Measurements from ENCODE around the gene VTI1B.

VTI1B gene

DNA sequence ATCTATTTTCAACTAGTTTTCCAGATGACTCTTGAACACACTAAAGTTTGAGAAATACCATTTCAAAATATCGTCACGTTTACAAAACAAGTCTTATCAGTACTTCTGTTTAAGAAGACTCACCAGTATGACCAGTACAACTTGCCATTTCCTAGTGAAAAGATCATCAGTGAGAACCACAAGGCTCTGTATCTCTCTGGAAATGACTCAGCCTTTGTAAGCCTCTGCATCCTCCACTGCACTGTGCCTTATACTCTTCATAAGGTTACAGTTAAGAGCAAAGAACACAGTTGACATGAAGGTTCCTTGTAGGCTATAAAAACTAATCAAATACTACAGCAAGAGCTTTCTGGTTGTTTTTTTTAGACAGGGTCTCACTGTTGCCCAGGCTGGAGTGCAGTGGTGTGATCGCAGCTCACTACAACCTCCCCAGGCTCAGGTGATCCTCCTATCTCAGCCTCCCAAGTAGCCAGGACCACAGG lies 5.7 kb upstream of the VTI1B start:
- no peak for DNase-seq

- DNase-seq, result no peak
Measured at GRCh38 chr14:67679006-67679405, 4.6 kb upstream of the VTI1B start.

- peak in 2 of 58 donors; percentile 52 to 58 for DNase-seq
Measured at GRCh38 chr14:67675219-67675582, 769 bp upstream of the VTI1B start.

- peak in 56 of 58 donors; percentile 18 to 76 (median 56) for DNase-seq
Measured at GRCh38 chr14:67674139-67674479, 323 bp downstream of the VTI1B start.

- DNase-seq, result no peak
Measured at GRCh38 chr14:67673451-67673850, 981 bp downstream of the VTI1B start.

- DNase-seq, result no peak
Measured at GRCh38 chr14:67668559-67668958, 5.9 kb downstream of the VTI1B start.

DNA sequence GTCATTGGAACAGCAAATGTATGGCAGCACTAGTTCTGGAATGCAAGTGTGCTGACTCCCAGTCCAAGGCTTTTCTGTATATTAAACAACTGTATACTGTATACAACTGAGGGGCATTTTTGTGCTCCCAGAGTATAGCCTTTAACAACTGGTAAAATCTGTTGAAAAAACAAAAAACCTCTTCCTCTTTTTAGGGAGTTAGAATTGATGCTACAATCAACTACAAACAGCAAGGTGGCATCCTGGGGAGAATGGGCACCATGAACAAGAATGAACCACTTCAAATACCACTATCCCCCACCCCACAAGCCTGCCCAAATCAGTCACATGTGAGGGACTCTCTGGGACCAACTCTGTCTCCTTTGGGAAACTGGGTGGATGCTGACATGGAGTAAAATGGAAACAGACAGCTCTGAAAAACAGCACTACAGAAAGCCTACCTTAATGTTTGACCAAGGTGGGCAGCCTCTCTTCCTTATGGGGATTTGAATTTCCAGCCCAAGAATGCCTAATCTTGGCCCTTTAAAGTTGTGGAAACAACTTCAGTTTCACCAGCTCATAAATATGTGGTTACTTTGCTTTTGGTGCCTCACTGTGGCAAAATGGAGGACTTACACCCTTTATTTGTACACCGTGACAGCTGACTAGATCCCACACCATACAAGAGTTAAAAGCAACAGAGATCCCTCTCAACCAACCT lies 7.5 kb downstream of the VTI1B start:
- DNase-seq, result peak in 11 of 58 donors; percentile 1 to 45 (median 6)

DNA sequence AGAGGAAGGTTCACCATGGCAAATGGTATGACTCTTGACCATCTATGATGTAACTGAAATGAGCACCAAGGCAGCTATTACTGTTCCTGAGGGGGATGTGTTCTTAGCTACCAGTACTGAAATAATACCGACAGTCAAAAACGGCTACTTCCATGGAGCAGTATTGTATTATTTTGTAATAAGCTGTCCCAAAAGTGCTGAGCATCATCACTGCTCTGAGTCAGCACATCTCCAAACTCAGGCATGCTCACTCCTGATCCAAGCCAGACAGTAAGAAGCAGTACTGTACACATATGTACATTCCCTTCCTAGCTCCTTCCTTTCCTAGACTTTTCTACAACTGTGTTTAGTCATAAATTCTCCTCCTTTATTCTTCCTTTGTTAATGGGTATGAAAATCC lies 8.6 kb downstream of the VTI1B start:
- DNase-seq, result no peak

GRCh38 chr14:67663633-67664032 lies 10.8 kb downstream of the VTI1B start:
- DNase-seq, result no peak

GRCh38 chr14:67653651-67654280 lies 20.7 kb downstream of the VTI1B start:
- DNase-seq, result no peak

DNA sequence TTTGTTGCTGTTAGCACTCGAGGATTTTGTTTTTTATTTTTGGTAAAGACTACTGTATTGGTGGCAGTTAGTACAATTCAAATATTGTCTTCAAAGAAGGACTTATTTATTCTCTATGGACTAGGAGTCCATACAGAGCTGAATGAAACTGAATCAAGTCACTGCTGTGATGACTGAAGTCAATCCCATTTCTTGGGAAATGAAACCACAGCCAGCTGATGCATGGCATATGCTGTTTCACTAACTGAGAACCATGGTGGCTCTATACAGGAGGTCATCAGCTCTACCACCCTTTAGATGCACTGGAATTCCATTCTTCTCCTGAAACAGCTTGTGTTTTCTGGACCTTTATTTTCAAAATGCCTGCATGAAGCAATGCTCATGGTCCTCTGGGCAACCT lies 22.2 kb downstream of the VTI1B start:
- DNase-seq, result no peak

GRCh38 chr14:67650694-67651093 lies 23.7 kb downstream of the VTI1B start:
- DNase-seq, result no peak

DNA sequence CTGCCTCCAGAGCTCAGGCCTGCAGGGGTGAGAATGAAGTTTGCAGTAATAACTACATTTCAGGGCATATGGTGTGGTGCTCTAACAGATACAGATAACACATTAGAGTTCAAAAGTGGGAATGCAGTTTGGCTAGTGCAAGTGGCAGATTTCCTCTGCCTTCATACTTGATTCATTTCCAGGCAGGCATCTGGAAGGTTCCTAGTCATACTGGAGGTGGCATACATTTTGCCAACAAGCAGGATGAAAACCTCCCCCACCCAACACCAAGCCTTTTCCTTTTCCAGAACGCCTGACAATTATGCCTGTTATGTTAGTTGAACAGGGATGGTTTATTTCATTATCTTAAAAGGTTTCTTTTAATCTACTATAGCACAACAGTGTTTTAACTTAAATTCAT lies 24.3 kb downstream of the VTI1B start:
- peak in 19 of 58 donors; percentile 3 to 67 (median 14) for DNase-seq

GRCh38 chr14:67646131-67646530 lies 28.3 kb downstream of the VTI1B start:
- no peak for DNase-seq

- DNase-seq, result no peak
Measured at GRCh38 chr14:67645414-67645813, 29.0 kb downstream of the VTI1B start.

DNA sequence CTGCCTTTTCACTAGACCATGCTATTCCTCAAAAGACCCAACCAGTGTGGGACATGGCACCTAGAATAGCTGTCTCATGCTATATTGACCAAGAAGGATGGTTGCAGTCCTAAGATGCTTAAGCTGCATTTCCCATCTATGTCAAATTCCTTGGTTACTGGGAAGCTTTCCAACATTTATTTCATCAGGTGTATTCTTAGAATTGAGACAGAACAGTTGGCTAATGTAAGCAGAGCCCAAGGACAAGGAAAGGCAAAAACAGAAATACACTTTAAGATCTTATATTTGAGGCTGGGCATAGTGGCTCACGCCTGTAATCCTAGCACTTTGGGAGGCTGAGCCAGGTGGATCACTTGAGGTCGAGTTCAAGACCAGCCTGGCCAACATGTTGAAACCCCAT lies 30.0 kb downstream of the VTI1B start:
- DNase-seq, result no peak

GRCh38 chr14:67643713-67644112 lies 30.7 kb downstream of the VTI1B start:
- DNase-seq, result no peak

GRCh38 chr14:67641902-67642749 lies 32.3 kb downstream of the VTI1B start:
- DNase-seq, result no peak

DNA sequence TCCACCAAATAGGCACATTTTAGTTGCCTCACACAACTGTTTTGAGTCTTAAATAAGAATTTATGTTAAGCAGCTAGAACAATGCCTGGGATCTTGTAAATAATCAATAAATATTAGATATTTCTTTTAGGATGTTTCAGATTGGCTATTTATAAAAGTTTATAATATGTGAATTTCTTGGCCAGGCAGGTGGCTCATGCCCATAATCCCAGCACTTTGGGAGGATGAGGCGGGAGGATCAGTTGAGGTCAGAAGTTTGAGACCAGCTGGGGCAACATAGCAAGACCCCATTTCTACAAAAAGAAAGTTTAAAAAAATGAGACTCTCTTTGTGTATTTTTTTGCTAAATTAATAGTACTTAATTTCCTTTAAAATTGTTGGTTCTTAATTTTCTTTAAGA lies 33.0 kb downstream of the VTI1B start:
- DNase-seq, result no peak

DNA sequence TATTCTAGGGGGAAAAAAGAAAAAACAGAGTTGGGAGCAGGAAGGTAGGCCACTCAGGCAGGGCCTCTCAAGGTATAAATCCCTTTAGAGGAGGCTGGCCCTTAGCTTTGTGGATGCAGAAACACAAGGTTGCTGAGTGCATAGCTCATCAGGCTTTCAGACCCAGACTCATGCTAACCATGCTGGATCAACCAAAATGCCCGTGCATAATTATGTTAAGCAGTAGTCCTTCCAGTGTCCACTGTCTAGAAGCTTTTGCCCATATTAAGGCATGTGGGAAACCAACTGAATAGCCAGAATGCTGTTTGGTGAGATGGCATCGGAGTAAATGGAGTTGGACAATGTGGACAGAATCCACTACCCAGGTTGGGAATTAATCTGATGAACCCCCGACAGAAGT lies 35.8 kb downstream of the VTI1B start:
- no peak for DNase-seq

DNA sequence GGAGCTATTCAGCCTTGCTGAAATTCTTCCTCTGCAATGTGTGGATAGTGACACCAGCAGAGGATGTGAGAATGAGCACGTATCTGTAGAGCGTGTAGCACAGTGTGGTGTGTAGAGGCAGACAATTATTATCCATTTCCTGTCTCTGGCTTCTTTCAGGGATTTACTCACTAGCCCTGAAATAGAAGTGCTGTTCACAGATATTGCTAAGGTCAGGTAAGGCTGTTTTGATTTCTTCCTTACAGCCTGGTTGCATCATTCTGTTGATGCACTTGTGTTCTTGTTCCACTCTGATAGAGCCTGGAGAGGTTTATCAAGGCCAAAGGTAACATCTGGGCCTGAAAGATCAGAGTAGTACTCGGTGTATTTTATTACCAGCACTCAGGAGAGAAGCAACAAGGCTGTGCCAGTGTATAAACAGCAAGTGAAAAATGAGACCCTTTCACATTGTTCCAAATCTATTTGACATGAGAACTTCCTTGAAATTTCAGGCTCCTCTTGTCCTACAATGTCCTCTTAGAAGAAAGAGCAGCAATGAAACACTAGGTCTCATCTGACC lies 38.0 kb downstream of the VTI1B start:
- DNase-seq, result peak in 2 of 58 donors; percentile 27 to 45
